GM18502 (cell line): ENCODE data around the gene NFATC3.
"Not testable (repeated sequence)": the region's sequence is repeated elsewhere in the genome, so short reads cannot be mapped to it uniquely, and the experiment has no call there.

Experiments used
- ATAC-seq: cut with Tn5 transposase; IDR thresholded peaks from one replicate; pipeline ENCODE4 v1.9.1; 2021; ENCODE audit warnings: mild to moderate bottlenecking; ENCODE audit not compliant: unreplicated experiment, poor library complexity

The NFATC3 gene

GRCh38 chr16:68088130-68088972, 3.2 kb downstream of the NFATC3 start:
- ATAC-seq: no peak

- no peak for ATAC-seq
Observed at GRCh38 chr16:68089067-68089466, 3.9 kb downstream of the NFATC3 start.

- no peak for ATAC-seq
Observed at GRCh38 chr16:68090130-68090529, 5.0 kb downstream of the NFATC3 start.

- ATAC-seq: no peak
Observed at GRCh38 chr16:68090533-68090932, 5.4 kb downstream of the NFATC3 start.

- no peak for ATAC-seq
Observed at GRCh38 chr16:68091380-68092261, 6.5 kb downstream of the NFATC3 start.

GRCh38 chr16:68092275-68092674, 7.1 kb downstream of the NFATC3 start:
- not testable (repeated sequence) for ATAC-seq

- no peak for ATAC-seq
Observed at GRCh38 chr16:68093816-68094613, 8.8 kb downstream of the NFATC3 start.

GRCh38 chr16:68094614-68094934, 9.4 kb downstream of the NFATC3 start:
- ATAC-seq: no peak

- ATAC-seq: no peak
Observed at GRCh38 chr16:68096491-68096890, 11.3 kb downstream of the NFATC3 start.

- no peak for ATAC-seq
Observed at GRCh38 chr16:68097088-68097487, 11.9 kb downstream of the NFATC3 start.

GRCh38 chr16:68097895-68098294, 12.7 kb downstream of the NFATC3 start:
- no peak for ATAC-seq

- no peak for ATAC-seq
Observed at GRCh38 chr16:68100488-68100887, 15.3 kb downstream of the NFATC3 start.

GRCh38 chr16:68105611-68106010, 20.4 kb downstream of the NFATC3 start:
- no peak for ATAC-seq

- ATAC-seq: not testable (repeated sequence)
Observed at GRCh38 chr16:68107230-68107928, 22.2 kb downstream of the NFATC3 start.

- ATAC-seq: not testable (repeated sequence)
Observed at GRCh38 chr16:68109156-68109555, 24.0 kb downstream of the NFATC3 start.

GRCh38 chr16:68110611-68111010, 25.4 kb downstream of the NFATC3 start:
- ATAC-seq: not testable (repeated sequence)

- ATAC-seq: no peak
Observed at GRCh38 chr16:68111379-68111778, 26.2 kb downstream of the NFATC3 start.

- ATAC-seq: no peak
Observed at GRCh38 chr16:68113059-68113761, 28.0 kb downstream of the NFATC3 start.

- ATAC-seq: no peak
Observed at GRCh38 chr16:68113765-68114240, 28.6 kb downstream of the NFATC3 start.
